Measurements from ENCODE around the gene HK1.
"Not testable (repeated sequence)": the region's sequence is repeated elsewhere in the genome, so short reads cannot be mapped to it uniquely, and the experiment has no call there.

The HK1 gene

GRCh38 chr10:69278446-69278963 is at the start of gene HK1:
Gene HK1 (plus strand): TSS chr10:69278496.
- DNase-seq = no peak

GRCh38 chr10:69229616-69229916 is 48.7 kb upstream of the HK1 start:
- DNase-seq = no peak

- DNase-seq = no peak
These were observed 48.2 kb upstream of the HK1 start for GRCh38 chr10:69230128-69230527.

GRCh38 chr10:69232252-69232651 is 46.0 kb upstream of the HK1 start:
- no peak for DNase-seq

GRCh38 chr10:69232736-69233480 is 45.4 kb upstream of the HK1 start:
- no peak for DNase-seq

GRCh38 chr10:69234447-69234846 is 43.8 kb upstream of the HK1 start:
- DNase-seq = no peak

- DNase-seq = peak; percentile 94 to 95
These were observed 40.7 kb upstream of the HK1 start for GRCh38 chr10:69237528-69238159.

GRCh38 chr10:69239136-69239535 is 39.2 kb upstream of the HK1 start:
- no peak for DNase-seq

- DNase-seq = no peak
These were observed 38.4 kb upstream of the HK1 start for GRCh38 chr10:69239816-69240434.

- DNase-seq = no peak
These were observed 37.8 kb upstream of the HK1 start for GRCh38 chr10:69240455-69240854.

GRCh38 chr10:69241575-69241974 is 36.7 kb upstream of the HK1 start:
- DNase-seq = no peak

GRCh38 chr10:69242040-69242851 is 36.0 kb upstream of the HK1 start:
- no peak for DNase-seq

- DNase-seq = no peak
These were observed 35.5 kb upstream of the HK1 start for GRCh38 chr10:69242852-69243212.

- no peak for DNase-seq
These were observed 34.5 kb upstream of the HK1 start for GRCh38 chr10:69243817-69244216.

- DNase-seq = no peak
These were observed 32.3 kb upstream of the HK1 start for GRCh38 chr10:69246036-69246435.

GRCh38 chr10:69246581-69247312 is 31.5 kb upstream of the HK1 start:
- DNase-seq = no peak

- no peak for DNase-seq
These were observed 31.0 kb upstream of the HK1 start for GRCh38 chr10:69247313-69247710.

GRCh38 chr10:69248117-69248730 is 30.1 kb upstream of the HK1 start:
- DNase-seq = no peak

- no peak for DNase-seq
These were observed 28.3 kb upstream of the HK1 start for GRCh38 chr10:69250041-69250440.

- not testable (repeated sequence) for DNase-seq
These were observed 26.9 kb upstream of the HK1 start for GRCh38 chr10:69251417-69251816.

GRCh38 chr10:69253171-69253570 is 25.1 kb upstream of the HK1 start:
- no peak for DNase-seq

GRCh38 chr10:69254877-69255276 is 23.4 kb upstream of the HK1 start:
- no peak for DNase-seq

Data from activated T-cell treated with anti-CD3 and anti-CD28 coated beads, Interleukin-2, amount 50 U/mL, for 48 hours (primary cell).